Prostate gland (tissue), 2 donors: Measurements from ENCODE around the gene FOXP4. TPM values are rescaled to one million over a fixed set of nuclear protein-coding genes. Genes with fewer than 3 reads are reported as not detected.

ENCODE experiments used
- DNase-seq: peaks from one replicate; pipeline ENCODE4 v3.0.0-alpha.2; 2019; ENCODE audit warnings: low spot score
- H3K27ac ChIP-seq, 2 donors: fragments of 200-600 bp; sonication (generic); 2 replicates each; pipeline ENCODE4 v1.5.1; 2017 to 2019
- H3K27me3 ChIP-seq: fragments of 200-600 bp; sonication (generic); replicated peaks from 2 replicates; pipeline ENCODE4 v1.5.1; 2019; ENCODE audit not compliant: insufficient read depth
- H3K36me3 ChIP-seq, 2 donors: fragments of 200-600 bp; sonication (generic); 1 replicate in 1 of 2; 2 replicates in 1 of 2; pipeline versions ENCODE4 v1.5.1 to v1.8.1; 2017 to 2019
- H3K4me1 ChIP-seq: fragments of 200-600 bp; sonication (generic); replicated peaks from 2 replicates; pipeline ENCODE4 v1.5.1; 2019
- H3K4me3 ChIP-seq, 2 donors: fragments of 200-600 bp; sonication (generic); 2 replicates each; pipeline ENCODE4 v1.5.1; 2017 to 2019
- H3K9me3 ChIP-seq: fragments of 200-600 bp; sonication (generic); 2 replicates; pipeline ENCODE4 v1.5.1; 2017
- POLR2A ChIP-seq: fragments of 450-650 bp; IDR thresholded peaks from one replicate; pipeline ENCODE4 v1.6.1; 2016; ENCODE audit warnings: antibody characterized with exemption, mild to moderate bottlenecking
- POLR2AphosphoS5 ChIP-seq: sonication (generic); formaldehyde crosslinking; IDR thresholded peaks from one replicate; pipeline ENCODE4 v1.6.1; 2017; ENCODE audit warnings: antibody characterized with exemption
- WGBS: methylation state at CpG from one replicate; pipeline ENCODE4 v1.1.5; 2018; 5-methylcytosine and 5-hydroxymethylcytosine counted together
- intact Hi-C: fragments of 100-400 bp; cut with DNase I; formaldehyde crosslinking; loops from one replicate; pipeline ENCODE4 v1.14.2; 2022
- total RNA-seq, 2 donors: library from RNA; depleted of rRNA; stranded (reverse); fragments of >200 nt; gene quantifications; one replicate each; pipeline ENCODE4 v1.1.0, GENCODE V29; 2016
- TF ChIP-seq, protein P1 (sequence below), 4 experiments: fragments of 200-600 bp in 2 of 4; fragments of 450-650 bp in 2 of 4; sonication (generic) in 2 of 4; IDR thresholded peaks; 1 replicate in 3 of 4; 2 replicates in 1 of 4; pipeline ENCODE4 v1.5.1; 2016 to 2019; ENCODE audit warnings: antibody characterized with exemption in 4 of 4, mild to moderate bottlenecking in 2 of 4, moderate library complexity in 2 of 4

The FOXP4 gene
- total RNA-seq, 2 donors from 2014 or later = 24.8 to 53.5 TPM

DNA sequence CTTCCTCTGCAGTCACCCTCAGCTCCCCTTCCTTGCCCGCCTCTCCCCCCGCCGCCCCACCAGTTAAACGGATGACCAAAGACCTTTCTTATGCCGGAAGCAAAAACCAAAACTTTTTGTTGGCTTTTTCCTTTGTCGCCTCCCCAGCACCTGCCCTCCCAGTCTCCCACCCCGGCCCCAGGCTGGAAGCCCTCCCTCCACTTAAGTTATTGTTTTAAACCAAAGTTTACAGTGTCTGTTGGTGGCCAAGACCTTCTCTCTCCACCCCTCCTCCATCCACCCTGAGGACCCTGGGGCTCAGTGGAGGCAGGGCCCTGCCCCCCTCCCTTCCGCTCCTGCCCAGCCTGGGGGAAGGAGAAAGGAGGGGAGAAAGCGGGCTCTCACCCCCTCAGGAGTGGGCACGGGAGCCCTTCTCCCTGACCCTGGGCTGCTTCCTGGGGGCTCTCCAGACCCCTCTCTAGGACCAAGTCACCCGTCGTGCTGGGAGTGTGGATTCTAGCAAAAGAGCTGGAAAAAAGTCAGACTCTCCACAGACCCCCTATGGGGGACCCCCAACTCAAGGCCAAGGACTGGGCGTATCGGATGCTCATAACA, 53.8 kb downstream of the FOXP4 start:
- WGBS = 69% methylated on average over 14 of the region's 14 CpGs
- H3K27ac ChIP-seq = no peak overlapping the region
- H3K27me3 ChIP-seq = no peaks in the 10 kb centered on the region
- H3K4me1 ChIP-seq = no peaks in the 10 kb centered on the region
- DNase-seq = no peak
- peaks cover 5 to 9% of the 10 kb centered on the region in 2 donors for H3K36me3 ChIP-seq
- H3K9me3 ChIP-seq = no peaks in the 10 kb centered on the region
- intact Hi-C loops = loop anchor here (10.0 kb wide), 1 partner anchor 185 kb away; the partner anchor contains the start of genes PRICKLE4 and TOMM6
- TF ChIP-seq POLR2AphosphoS5 (no peak), POLR2A (no peak)
- TF ChIP-seq, protein P1, sequence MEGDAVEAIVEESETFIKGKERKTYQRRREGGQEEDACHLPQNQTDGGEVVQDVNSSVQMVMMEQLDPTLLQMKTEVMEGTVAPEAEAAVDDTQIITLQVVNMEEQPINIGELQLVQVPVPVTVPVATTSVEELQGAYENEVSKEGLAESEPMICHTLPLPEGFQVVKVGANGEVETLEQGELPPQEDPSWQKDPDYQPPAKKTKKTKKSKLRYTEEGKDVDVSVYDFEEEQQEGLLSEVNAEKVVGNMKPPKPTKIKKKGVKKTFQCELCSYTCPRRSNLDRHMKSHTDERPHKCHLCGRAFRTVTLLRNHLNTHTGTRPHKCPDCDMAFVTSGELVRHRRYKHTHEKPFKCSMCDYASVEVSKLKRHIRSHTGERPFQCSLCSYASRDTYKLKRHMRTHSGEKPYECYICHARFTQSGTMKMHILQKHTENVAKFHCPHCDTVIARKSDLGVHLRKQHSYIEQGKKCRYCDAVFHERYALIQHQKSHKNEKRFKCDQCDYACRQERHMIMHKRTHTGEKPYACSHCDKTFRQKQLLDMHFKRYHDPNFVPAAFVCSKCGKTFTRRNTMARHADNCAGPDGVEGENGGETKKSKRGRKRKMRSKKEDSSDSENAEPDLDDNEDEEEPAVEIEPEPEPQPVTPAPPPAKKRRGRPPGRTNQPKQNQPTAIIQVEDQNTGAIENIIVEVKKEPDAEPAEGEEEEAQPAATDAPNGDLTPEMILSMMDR (IDR thresholded peaks at IDR 0.05) = no peak
- no peak overlapping the region for H3K4me3 ChIP-seq

DNA sequence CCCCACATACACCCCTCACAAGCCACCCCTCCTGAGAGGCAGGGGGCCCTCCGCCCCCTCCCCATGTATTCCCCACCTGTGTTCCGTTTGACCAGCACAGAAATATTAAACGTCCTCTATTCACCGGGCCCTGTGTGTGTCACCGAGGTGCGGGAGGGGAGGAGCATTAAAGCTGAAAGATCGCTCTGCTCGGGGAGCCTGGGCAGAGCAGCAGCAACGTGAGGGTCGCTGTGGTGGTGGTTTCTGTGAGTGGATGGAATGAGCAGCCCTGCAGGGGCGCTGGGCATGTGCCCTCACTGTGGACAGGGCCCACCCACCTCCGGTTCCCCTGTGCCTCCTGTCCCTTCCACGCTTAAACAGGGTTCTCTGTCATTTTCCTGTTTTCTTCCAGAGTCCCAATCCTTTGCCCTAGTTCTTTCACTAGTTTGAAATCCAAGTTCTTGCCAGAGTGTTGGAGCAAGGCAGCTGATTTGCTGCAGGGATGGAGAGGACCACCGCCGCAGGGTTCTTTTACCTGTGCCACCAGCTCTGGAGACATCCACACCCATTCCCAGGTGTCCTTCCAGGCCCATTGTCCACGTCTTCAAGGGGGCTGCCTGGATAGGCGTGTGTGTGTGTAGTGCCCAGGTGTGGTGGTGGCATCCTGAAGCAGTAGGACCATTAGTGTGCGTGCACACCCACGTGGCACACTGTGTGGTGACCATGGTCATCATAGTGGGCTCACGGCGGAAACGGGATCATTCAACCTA, 54.5 kb downstream of the FOXP4 start:
- 71% methylated on average over 22 of the region's 22 CpGs for WGBS
- H3K27ac ChIP-seq = no peak overlapping the region
- no peaks in the 10 kb centered on the region for H3K4me1 ChIP-seq
- H3K27me3 ChIP-seq = no peaks in the 10 kb centered on the region
- H3K4me3 ChIP-seq = no peak overlapping the region
- TF ChIP-seq POLR2AphosphoS5 (no peak), POLR2A (no peak)
- TF ChIP-seq, protein P1 (IDR thresholded peaks at IDR 0.05) = no peak
- H3K36me3 ChIP-seq = peaks cover 5 to 9% of the 10 kb centered on the region in 2 donors
- DNase-seq = no peak
- no peaks in the 10 kb centered on the region for H3K9me3 ChIP-seq
- intact Hi-C loops = no loop called here

DNA sequence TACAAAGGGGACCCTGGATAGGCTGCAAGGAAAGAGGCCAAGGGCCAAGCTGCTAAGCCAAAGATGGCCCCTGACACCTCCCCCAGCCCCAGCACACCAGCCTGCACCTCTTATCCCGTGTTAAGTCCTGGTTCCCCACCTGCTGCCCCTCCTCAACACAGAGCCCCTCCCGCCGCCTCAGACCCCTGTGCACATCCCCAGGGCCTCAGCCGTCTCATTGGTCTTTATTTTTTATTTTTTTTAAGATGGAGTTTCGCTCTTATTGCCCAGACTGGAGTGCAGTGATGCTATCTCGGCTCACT, 55.0 kb downstream of the FOXP4 start:
- H3K36me3 ChIP-seq = peaks cover 5 to 9% of the 10 kb centered on the region in 2 donors
- no peak for DNase-seq
- no peaks in the 10 kb centered on the region for H3K27me3 ChIP-seq
- no peak overlapping the region for H3K27ac ChIP-seq
- intact Hi-C loops = no loop called here
- TF ChIP-seq POLR2AphosphoS5 (no peak), POLR2A (no peak)
- TF ChIP-seq, protein P1 (IDR thresholded peaks at IDR 0.05) = no peak
- no peaks in the 10 kb centered on the region for H3K4me1 ChIP-seq
- 97% methylated on average over 6 of the region's 6 CpGs for WGBS
- H3K4me3 ChIP-seq = no peak overlapping the region
- H3K9me3 ChIP-seq = no peaks in the 10 kb centered on the region

DNA sequence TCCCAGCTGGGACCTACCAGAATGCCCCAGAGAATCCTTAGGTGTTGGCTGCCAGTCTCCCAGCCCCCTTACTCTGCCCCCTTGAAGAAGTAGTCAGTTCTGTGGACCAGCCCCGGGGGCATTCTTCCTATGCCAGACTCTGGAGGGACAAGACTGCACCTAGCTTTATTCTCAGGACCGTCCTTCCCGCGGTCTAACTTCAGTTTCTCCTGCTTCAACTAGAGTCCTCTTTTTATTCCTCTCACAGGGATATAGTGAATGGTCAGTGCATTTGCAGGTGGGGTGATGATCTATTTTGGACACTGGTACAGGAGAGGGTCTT, 56.2 kb downstream of the FOXP4 start:
- Histone ChIP-seq H3K27me3 (no peaks in the 10 kb centered on the region), H3K4me3 (no peak overlapping the region), H3K4me1 (no peaks in the 10 kb centered on the region), H3K36me3 (peaks cover 0 to 9% of the 10 kb centered on the region in 2 donors), H3K9me3 (no peaks in the 10 kb centered on the region), H3K27ac (peak overlapping the region in 1 of 2 donors; percentile 64)
- intact Hi-C loops = no loop called here
- 63% methylated on average over 4 of the region's 4 CpGs for WGBS
- TF ChIP-seq POLR2A = no peak
- TF ChIP-seq, protein P1 (IDR thresholded peaks at IDR 0.05) = no peak
- TF ChIP-seq POLR2AphosphoS5 = no peak
- DNase-seq = no peak
